Activated T-cell treated with anti-CD3 and anti-CD28 coated beads for 24 hours (primary cell): ENCODE measurements around the gene SARDH.

Experiments
- DNase-seq: peaks from one replicate; pipeline ENCODE4 v3.0.0-alpha.2; 2020; ENCODE audit warnings: low read depth

The SARDH gene

DNA sequence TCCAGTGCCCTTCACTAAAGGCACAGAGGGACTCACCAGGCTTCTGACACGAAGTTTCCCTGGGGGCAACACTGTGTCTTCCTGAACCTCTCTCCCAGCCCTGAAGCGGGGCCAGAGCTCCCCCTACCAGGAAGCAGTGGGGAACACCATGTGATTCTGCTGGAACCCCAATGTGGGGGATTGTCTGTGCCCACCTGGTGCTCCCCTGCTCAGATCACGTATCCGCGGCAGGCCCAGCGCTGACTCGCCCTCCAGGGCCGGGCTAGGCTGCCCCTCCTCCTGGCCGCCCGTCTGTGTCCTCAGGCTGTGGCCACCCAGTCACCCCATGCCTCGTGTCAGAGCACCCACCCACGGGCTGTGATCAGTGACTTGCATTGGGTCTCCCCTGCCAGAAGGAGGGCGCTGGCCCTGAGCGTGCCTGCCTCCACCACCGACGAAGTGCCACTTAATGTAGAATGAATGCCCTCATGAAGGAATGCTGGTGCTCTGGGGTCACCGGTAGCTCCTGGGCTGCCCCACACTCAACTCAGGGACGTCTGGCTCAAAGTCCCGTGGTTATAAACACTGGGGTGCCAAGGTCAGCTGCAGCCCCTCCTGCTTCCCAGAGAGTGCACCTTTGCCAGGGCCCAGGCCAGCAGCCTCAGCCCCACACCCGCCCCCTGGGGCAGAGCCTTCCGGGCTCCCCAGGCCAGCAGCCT is 22.1 kb downstream of the SARDH start:
- DNase-seq: no peak

GRCh38 chr9:133715295-133715865 is 22.8 kb downstream of the SARDH start:
- no peak for DNase-seq

DNA sequence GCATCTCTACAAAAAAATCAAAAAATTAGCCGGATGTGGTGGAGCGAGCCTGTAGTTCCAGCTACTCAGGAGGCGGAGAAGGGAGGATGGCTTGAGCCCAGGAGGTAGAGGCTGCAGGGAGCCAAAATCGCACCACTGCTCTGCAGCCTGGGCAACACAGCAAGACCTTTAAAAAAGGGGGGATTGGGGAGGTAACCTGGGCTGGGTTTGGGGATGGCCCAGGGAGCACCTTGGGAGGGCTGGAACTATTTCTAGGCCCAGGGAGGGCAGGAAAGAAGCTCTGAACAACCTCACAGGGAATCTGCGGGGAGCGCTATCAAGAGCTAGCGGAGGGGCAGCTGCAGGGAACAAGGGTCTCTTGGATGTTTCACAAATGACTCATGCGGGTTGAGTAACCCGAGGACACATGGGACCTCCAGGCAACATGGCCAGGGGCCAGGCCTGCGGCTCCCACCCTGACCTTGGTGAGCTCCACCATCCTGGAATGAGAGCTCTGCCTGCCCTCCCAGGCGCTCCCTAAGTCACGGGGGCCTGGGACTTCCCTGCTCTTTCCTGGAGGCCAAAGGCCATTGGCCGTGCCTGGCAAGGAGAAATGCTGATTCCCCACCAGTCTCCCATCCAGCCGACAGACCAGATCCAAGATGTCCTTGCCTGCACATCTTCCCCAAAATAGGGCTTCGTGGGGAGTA is 23.4 kb downstream of the SARDH start:
- no peak for DNase-seq

DNA sequence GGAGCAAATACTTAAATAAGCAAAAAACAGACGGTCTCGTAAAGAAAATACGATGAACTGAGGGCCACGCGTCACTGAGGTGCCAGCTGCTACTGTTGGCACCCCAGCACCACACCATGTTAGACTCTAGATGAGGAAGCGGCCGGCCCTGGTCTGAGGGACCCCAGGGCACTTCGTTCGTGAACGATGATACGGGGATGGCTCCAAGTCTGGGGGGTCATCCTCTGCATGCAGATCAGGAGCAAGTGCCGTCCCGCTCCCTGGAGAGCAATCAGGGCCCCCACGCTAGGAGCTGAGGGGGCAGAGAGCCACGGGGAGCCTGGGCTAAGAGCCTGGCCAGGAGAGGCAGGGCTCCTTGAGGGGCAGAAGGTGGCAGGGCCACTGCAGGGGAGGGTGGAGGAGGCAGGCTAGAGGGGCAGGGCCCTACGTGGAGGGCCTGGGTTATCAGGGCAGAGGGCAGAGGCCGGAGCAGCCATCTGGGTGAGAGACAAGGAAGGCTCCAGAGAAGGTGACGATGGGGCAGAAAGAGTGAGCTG is 24.1 kb downstream of the SARDH start:
- DNase-seq: no peak

DNA sequence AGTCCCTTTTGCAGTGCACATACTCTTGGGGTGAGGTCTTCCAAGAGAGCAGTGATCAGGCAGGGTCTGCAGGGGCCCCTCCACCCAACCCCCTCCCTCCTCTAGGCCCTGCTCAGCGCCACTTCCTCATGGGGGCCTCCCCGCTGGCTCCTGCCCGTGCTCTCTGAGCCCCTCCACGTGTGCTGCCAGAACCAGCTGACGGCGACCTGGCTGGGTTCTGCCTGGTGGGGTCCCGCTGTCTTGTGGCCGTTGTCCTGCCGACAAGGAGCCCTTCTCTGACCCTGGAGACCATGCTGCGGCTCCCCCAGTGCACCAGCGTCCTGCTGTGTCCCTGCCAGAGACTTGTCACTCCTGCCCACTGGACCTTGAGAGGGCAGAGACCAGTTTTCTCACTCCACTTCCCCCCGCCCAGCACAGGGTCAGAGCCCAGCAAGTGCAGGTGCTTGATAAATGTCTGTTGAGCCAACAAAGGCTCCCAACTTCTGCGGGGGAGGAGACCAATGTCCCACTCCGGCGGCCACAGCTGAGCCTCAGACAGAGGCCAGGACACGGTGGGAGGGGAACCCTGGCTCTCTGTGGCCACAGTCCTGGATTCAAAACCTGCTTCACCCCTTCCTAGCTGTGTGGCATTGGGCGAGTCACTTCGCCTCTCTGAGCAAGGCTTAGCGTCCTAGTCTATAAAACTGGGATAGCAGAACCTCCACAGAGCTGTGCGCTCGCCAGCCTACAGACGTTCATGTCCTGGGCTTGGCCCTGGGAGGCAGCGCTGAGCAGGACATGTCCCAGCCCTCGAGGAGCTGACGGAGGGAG is 24.8 kb downstream of the SARDH start:
- no peak for DNase-seq

- DNase-seq: no peak
These were observed 25.7 kb downstream of the SARDH start for GRCh38 chr9:133712221-133713100.

GRCh38 chr9:133711428-133712220 is 26.5 kb downstream of the SARDH start:
- no peak for DNase-seq

DNA sequence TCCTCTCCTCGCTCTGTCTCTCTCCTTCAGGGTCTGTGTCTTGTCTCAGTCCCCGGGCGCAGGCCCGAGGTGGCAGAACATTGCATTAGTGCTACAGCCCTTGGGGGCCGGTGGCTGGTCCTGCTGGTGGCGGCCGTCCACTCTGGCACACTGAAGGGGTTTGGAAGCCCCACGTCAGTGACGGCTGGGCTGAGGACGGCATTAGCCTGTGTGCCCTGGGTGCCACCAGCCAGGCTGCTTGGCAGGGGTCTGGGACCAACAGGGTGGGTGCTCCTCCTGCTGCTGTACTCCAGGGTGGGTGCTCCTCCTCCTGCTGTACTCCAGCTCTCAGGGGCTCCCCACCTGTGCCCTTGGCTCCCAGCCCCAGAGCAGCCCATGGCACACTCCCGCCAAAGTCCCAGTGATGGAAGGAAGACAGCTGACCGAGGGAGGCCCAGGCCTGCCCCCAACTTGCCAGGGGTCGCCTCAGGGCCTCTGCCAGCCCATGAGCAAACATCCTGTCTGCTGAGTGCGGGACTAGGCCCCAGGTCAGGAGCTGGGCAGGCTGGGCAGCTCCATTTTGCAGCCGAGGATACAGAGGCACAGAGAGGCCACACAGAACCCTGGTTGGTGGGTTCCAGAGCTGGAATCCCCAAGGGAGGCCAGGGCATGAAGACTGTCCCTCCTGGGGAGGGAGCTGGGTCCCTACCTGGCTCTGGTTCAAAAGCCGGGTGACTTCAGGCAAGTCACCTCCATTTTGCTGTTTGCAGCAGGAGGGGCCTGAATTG is 27.3 kb downstream of the SARDH start:
- no peak for DNase-seq

DNA sequence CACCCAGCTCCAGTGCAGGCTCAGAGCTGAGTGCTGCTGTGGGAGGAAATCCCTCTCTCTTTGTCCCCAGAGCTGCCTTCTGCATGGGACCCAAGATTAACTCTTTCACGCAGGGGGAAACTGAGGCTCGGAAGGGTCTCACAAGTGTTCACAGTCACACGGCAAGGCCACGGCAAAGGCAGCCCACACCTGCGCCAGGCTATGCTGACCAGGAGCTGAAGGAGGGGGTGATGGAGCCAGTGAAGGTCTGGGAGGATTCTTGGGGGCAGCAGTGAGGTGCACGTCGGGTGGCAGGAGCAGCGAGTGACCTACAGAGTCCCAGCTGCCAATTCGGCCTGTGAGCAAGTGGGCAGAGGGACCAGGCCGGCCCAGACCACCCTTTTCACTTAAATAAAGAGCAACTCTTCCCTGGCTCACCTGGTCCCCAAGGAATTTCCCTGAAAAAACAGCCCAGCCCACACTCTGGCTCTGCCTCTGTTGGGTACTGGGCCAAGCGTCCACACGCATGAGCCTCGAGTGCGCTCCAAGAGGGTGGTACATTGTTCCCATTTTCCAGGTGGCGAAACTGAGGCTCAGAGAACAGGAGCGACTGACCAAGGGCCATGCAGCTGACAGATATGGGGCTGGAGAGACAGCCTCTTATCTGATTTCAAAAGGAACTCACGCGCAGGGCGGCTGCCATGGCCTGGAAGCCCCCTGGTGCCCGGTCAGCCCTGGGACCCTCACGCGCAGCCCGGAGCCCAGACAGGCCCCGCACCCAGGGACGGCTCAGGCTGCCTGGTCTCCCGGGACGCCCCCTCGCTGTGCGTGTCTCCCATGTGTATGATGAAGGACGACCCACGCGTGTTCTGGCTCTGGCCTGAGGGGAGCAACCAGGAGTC is 28.2 kb downstream of the SARDH start:
- no peak for DNase-seq

DNA sequence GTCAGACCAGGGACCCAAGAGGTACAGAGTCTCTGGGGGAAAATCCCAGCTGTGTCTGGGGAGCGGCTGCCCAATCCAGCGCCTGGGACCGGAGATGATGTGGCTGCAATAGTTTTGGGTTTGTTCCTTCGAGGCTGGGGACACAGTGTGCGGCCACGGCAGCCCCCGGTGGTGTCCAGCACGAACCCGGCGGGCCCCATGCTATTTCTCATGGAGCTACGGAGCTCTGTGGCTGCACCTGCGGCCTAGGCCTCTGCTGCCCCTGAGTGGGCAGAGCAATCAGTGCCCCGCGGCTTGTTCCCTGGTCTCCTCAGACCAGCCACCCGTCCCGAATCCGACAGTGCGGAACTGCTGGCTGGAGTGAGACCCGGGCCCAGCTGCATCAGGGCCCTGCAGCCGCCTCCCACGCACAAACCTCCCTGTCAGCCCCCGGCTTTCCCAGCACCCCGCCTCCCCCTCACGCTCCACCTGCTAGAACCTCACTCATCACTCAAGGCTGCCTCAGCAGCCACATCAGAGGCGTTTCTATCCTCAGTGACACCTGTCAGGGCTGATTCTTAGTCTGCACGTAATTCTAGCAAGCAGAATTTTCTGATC is 29.0 kb downstream of the SARDH start:
- peak; percentile 39 for DNase-seq

DNA sequence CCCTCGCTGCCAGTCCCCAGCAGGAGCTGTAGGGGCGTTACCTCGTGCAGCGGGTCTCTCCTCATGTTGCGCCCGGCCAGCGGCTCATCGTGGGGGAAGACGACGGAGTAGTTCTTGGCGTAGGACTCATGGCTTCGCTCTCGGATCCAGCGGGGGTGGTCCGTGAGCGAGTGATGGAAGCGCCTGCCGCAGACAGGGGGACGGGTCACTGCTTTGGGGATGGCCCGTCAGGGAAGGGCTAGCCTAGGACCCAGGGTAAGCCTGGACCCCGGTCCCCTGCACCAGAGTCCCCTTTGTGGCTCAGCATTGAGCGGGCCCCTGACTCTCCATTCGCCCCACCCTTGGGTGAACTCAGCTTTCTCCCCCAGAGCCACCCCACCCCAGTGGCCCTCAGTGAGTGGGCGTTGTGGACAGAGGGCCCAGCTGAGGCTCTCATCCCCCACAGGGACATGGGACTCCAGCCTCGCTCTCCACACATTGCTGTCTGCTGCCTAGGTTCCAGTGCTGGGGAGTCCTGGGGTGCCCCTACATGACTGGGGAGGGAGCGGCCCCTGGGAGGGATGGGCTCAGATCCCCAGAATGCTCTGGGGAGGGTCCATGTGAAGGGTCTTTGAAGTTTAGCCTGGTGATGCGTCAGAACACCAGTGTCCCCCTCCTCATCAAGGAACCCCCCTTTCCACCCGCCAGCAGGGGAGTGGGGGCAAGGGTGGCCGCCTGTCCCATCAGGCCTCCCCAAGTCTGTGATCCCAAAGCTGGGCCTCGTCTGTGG is 29.7 kb downstream of the SARDH start:
- DNase-seq: no peak

GRCh38 chr9:133707763-133708245 is 30.3 kb downstream of the SARDH start:
- DNase-seq: no peak

- no peak for DNase-seq
These were observed 30.9 kb downstream of the SARDH start for GRCh38 chr9:133707065-133707762.

DNA sequence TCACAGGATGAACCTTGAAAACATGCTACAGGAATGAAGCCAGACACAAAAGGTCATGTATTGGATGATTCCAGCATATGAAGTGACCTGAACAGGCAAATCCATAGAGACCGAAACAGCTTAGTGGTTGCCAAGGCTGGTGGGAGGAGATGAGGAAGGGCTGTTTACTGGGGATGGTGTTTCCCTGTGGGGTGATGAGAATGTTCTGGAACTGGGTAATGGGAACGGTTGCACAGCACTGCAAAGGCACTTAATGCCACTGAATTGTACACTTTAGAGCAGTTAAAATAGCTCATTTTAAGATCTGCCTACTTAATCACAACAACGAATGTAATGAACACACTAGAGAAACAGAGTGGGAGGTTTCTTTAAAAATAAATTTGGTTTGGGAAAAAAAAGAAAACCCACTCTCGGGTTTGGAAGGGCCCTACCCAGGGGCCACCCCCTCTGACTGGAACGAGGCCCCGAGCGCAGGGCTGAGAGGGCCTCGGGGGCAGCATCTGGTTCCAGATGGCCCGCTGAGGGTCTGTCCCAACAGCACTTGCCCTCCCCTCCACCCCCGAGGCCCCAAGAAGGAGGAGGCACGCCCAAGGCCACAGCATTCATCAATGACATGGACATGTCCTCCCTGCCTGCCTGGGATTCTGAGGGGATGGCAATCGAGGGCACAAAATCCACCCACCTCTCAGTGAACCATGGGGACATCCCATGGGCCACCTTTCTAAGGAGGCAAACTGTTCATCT is 31.7 kb downstream of the SARDH start:
- no peak for DNase-seq

DNA sequence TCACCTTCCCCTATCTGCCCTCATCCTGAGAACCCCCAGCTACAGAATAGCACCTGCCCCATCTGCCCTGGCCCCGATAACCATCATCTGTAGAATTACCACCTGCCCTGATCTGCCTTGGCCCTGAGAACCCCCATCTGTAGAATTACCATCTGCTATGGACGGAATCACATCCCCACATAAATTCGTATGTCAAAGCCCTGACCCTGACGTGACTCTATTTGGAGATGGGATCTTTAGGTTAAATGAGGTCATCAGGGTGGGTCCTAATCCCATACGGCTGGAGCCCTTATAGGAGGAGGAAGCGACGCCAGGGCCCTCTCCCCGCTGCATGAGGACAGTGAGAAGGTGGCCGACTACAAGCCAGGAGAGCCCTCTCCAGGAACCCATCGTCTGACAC is 32.6 kb downstream of the SARDH start:
- no peak for DNase-seq

DNA sequence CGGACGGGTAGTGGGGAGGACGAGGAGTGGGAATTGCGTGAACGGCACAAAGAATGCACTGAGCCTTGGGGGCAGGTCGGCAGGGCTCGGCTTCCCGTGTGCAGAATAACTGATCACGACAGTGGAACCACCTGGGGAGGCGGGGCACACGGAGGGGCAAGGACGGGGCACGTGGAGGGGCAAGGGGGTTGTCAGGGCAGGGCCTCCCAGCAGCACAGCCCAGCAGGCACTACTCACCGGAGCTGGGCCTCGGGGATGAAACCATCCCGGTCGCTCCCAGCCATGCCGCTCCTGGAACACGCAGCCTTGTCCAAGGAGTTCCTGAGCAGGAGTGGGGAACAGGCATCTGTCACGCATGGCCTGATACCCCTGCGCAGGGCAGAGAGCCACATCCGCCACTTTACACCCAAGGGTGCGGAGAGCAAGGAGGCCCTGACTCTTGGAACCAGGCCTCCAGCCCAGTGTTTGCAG is 33.4 kb downstream of the SARDH start:
- no peak for DNase-seq
